ENCODE results near the gene STARD13. TPM values are rescaled to one million over a fixed set of nuclear protein-coding genes. Genes with fewer than 3 reads are reported as not detected.
A peak's percentile ranks its signal among the peaks of the same experiment; 100 is the strongest.

Gene STARD13
- polyA plus RNA-seq, 1 donor (not counting 4 experiments of a cell fraction or from before 2014, with no cell fraction given) = 11.9 TPM

DNA sequence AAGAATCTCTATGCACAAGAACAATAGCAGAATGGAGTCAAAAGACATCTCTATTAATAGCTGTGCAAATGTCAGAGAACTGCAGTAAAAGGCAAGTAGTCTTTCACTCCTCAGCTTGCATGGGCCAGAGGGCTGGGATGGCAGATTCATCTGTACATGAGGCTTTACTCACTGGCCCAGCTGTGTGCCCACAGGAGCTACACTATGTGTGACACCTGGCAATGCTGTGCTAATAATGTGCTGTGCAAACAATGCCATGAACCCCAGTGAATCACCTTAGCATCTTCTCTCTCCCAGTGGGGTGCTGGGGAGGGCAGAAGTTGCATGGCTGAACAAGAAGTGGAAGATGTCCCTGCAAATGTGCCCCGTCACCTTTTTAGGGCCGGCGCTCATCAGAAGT, 196.2 kb downstream of the STARD13 start:
- Histone ChIP-seq H3K9ac (ENCODE audit: control insufficient read depth, extremely low read depth, insufficient read depth, low read length) (no peak overlapping the region), H3K27ac (ENCODE audit: control insufficient read depth, insufficient read depth, low read length) (no peak overlapping the region), H3K4me2 (ENCODE audit: control insufficient read depth, extremely low read depth, insufficient read depth, low read depth, low read length) (no peak overlapping the region), H3K9me3 (ENCODE audit: control insufficient read depth, low read depth, low read length) (no peaks in the 10 kb centered on the region), H3K27me3 (ENCODE audit: control insufficient read depth, extremely low read depth, insufficient read depth, low read length) (peaks cover 3% of the 10 kb centered on the region), H3K36me3 (ENCODE audit: control insufficient read depth in 2 of 2, extremely low read depth in 1 of 2, insufficient read depth in 2 of 2, low read length in 2 of 2) (no peaks in the 10 kb centered on the region), H3K9me1 (ENCODE audit: control insufficient read depth, extremely low read depth, insufficient read depth, low read length) (no peaks in the 10 kb centered on the region), H2AFZ (ENCODE audit: control insufficient read depth, low read length) (no peak overlapping the region), H3K4me1 (ENCODE audit: control insufficient read depth, extremely low read depth, insufficient read depth, low read length) (no peaks in the 10 kb centered on the region), H4K20me1 (ENCODE audit: control insufficient read depth, extremely low read depth, insufficient read depth, low read length) (no peaks in the 10 kb centered on the region), H3K4me3 (ENCODE audit: control insufficient read depth in 2 of 3, extremely low read depth in 1 of 3, insufficient read depth in 2 of 3, low read depth in 1 of 3, low read length in 3 of 3) (no peak overlapping the region), H3K79me2 (ENCODE audit: control insufficient read depth, insufficient read depth, low read length) (no peaks in the 10 kb centered on the region)
- FAIRE-seq = no peak
- dilution Hi-C loops (cut with MboI; ENCODE audit: extremely low pct_ligation_motif_present, low sequenced_read_pairs) = no loop called here
- no peak for TF ChIP-seq EZH2 (IDR thresholded peaks at IDR 0.05; ENCODE audit: low read length)
- TF ChIP-seq, protein P1, sequence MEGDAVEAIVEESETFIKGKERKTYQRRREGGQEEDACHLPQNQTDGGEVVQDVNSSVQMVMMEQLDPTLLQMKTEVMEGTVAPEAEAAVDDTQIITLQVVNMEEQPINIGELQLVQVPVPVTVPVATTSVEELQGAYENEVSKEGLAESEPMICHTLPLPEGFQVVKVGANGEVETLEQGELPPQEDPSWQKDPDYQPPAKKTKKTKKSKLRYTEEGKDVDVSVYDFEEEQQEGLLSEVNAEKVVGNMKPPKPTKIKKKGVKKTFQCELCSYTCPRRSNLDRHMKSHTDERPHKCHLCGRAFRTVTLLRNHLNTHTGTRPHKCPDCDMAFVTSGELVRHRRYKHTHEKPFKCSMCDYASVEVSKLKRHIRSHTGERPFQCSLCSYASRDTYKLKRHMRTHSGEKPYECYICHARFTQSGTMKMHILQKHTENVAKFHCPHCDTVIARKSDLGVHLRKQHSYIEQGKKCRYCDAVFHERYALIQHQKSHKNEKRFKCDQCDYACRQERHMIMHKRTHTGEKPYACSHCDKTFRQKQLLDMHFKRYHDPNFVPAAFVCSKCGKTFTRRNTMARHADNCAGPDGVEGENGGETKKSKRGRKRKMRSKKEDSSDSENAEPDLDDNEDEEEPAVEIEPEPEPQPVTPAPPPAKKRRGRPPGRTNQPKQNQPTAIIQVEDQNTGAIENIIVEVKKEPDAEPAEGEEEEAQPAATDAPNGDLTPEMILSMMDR (optimal IDR thresholded peaks at IDR 0.05 in 1 of 3, IDR thresholded peaks at IDR 0.05 in 1 of 3, conservative IDR thresholded peaks at IDR 0.05 in 1 of 3; ENCODE audit: extremely low read depth in 1 of 3, insufficient read depth in 2 of 3, low read length in 3 of 3) = no peak
- no peak for DNase-seq (ENCODE audit: low read depth, low spot score)

DNA sequence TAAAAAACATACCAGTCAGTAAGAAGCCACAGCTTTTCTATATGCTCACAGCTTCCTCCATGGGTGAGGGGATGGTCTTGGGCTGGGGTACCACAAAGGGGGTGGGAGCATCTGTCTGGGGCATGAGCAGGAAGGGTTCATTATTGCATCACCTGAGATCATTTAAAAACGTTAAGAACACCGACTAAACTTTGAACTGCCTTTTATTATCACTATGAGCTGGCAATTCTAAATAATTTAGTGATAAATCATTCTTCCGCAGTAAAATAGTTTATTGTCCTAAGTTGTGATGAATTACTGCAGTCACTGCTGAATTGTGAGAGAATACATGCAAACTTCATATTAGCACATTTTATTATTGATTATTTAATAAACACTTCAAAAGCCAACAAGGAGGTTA, 197.8 kb downstream of the STARD13 start:
- peak overlapping the region; percentile 3 for H3K4me2 ChIP-seq (ENCODE audit: control insufficient read depth, extremely low read depth, insufficient read depth, low read depth, low read length)
- H3K9me1 ChIP-seq (ENCODE audit: control insufficient read depth, extremely low read depth, insufficient read depth, low read length) = no peaks in the 10 kb centered on the region
- H3K27me3 ChIP-seq (ENCODE audit: control insufficient read depth, extremely low read depth, insufficient read depth, low read length) = peaks cover 3% of the 10 kb centered on the region
- no peaks in the 10 kb centered on the region for H3K79me2 ChIP-seq (ENCODE audit: control insufficient read depth, insufficient read depth, low read length)
- no peaks in the 10 kb centered on the region for H3K4me1 ChIP-seq (ENCODE audit: control insufficient read depth, extremely low read depth, insufficient read depth, low read length)
- H4K20me1 ChIP-seq (ENCODE audit: control insufficient read depth, extremely low read depth, insufficient read depth, low read length) = no peaks in the 10 kb centered on the region
- H3K9me3 ChIP-seq (ENCODE audit: control insufficient read depth, low read depth, low read length) = no peaks in the 10 kb centered on the region
- H3K4me3 ChIP-seq (ENCODE audit: control insufficient read depth in 2 of 3, extremely low read depth in 1 of 3, insufficient read depth in 2 of 3, low read depth in 1 of 3, low read length in 3 of 3) = no peak overlapping the region
- no peak overlapping the region for H2AFZ ChIP-seq (ENCODE audit: control insufficient read depth, low read length)
- TF ChIP-seq EZH2 (IDR thresholded peaks at IDR 0.05; ENCODE audit: low read length) = no peak
- TF ChIP-seq, protein P1 (optimal IDR thresholded peaks at IDR 0.05 in 1 of 3, IDR thresholded peaks at IDR 0.05 in 1 of 3, conservative IDR thresholded peaks at IDR 0.05 in 1 of 3; ENCODE audit: extremely low read depth in 1 of 3, insufficient read depth in 2 of 3, low read length in 3 of 3) = no peak
- no peaks in the 10 kb centered on the region for H3K36me3 ChIP-seq (ENCODE audit: control insufficient read depth in 2 of 2, extremely low read depth in 1 of 2, insufficient read depth in 2 of 2, low read length in 2 of 2)
- DNase-seq (ENCODE audit: low read depth, low spot score) (no peak), FAIRE-seq (no peak)
- H3K27ac ChIP-seq (ENCODE audit: control insufficient read depth, insufficient read depth, low read length) = no peak overlapping the region
- no peak overlapping the region for H3K9ac ChIP-seq (ENCODE audit: control insufficient read depth, extremely low read depth, insufficient read depth, low read length)
- dilution Hi-C loops (cut with MboI; ENCODE audit: extremely low pct_ligation_motif_present, low sequenced_read_pairs) = no loop called here
